Neural crest cell (in vitro differentiated cells): ENCODE results near the gene HOXB13. TPM values are rescaled to one million over a fixed set of nuclear protein-coding genes. Genes with fewer than 3 reads are reported as not detected.

ENCODE experiments used
- DNase-seq: peaks from one replicate; pipeline ENCODE4 v3.0.0; 2021; ENCODE audit warnings: low read depth, mixed read lengths, low spot score
- H3K27ac Mint-ChIP-seq: one replicate; pipeline ENCODE4 v1.8.0; 2021; ENCODE audit warnings: mild to moderate bottlenecking, mixed read lengths; ENCODE audit not compliant: unreplicated experiment
- H3K27me3 Mint-ChIP-seq: 2 replicates; pipeline ENCODE4 v1.8.0; 2021; ENCODE audit warnings: low read depth, mild to moderate bottlenecking, mixed read lengths
- H3K36me3 Mint-ChIP-seq: 2 replicates; pipeline ENCODE4 v1.8.0; 2021; ENCODE audit warnings: low read depth, mild to moderate bottlenecking, mixed read lengths
- H3K4me1 Mint-ChIP-seq: 2 replicates; pipeline ENCODE4 v1.8.0; 2021; ENCODE audit warnings: mixed read lengths
- H3K4me3 Mint-ChIP-seq: one replicate; pipeline ENCODE4 v1.8.0; 2021; ENCODE audit warnings: mild to moderate bottlenecking, mixed read lengths
- H3K9me3 Mint-ChIP-seq: 2 replicates; pipeline ENCODE4 v1.8.0; 2021; ENCODE audit warnings: mixed read lengths
- CTCF ChIP-seq: fragments of 200-600 bp; sonication (generic); conservative IDR thresholded peaks from 2 replicates; pipeline ENCODE4 v1.5.0; 2021; ENCODE audit warnings: antibody characterized with exemption, mild to moderate bottlenecking
- total RNA-seq: library from RNA; stranded (reverse); gene quantifications from 2 replicates; pipeline ENCODE4 v1.2.1, GENCODE V29; 2021

The HOXB13 gene
- total RNA-seq, 1 donor from 2014 or later: not detected

- H3K36me3 Mint-ChIP-seq: no peaks in the 10 kb centered on the region
- no peak for DNase-seq
- H3K4me1 Mint-ChIP-seq: peaks cover 4% of the 10 kb centered on the region
- no peak overlapping the region for H3K4me3 Mint-ChIP-seq
- no peak for TF ChIP-seq CTCF
- H3K27ac Mint-ChIP-seq: no peak overlapping the region
- H3K27me3 Mint-ChIP-seq: peaks cover 100% of the 10 kb centered on the region
- H3K9me3 Mint-ChIP-seq: no peaks in the 10 kb centered on the region
Observed at GRCh38 chr17:48738424-48738802, 9.9 kb upstream of the HOXB13 start.

- H3K27ac Mint-ChIP-seq: no peak overlapping the region
- H3K27me3 Mint-ChIP-seq: peaks cover 99% of the 10 kb centered on the region
- TF ChIP-seq CTCF: no peak
- no peaks in the 10 kb centered on the region for H3K36me3 Mint-ChIP-seq
- DNase-seq: no peak
- H3K9me3 Mint-ChIP-seq: no peaks in the 10 kb centered on the region
- no peak overlapping the region for H3K4me3 Mint-ChIP-seq
- H3K4me1 Mint-ChIP-seq: peaks cover 5% of the 10 kb centered on the region
Observed at GRCh38 chr17:48737330-48738043, 8.9 kb upstream of the HOXB13 start.

- Mint-ChIP-seq H3K9me3 (no peaks in the 10 kb centered on the region), H3K4me3 (no peak overlapping the region), H3K36me3 (no peaks in the 10 kb centered on the region), H3K27me3 (peaks cover 99% of the 10 kb centered on the region), H3K27ac (no peak overlapping the region), H3K4me1 (peaks cover 5% of the 10 kb centered on the region)
- TF ChIP-seq CTCF: no peak
- no peak for DNase-seq
Observed at GRCh38 chr17:48735062-48735351, 6.5 kb upstream of the HOXB13 start.

GRCh38 chr17:48734333-48735061 is 5.9 kb upstream of the HOXB13 start:
- Mint-ChIP-seq H3K9me3 (no peaks in the 10 kb centered on the region), H3K27me3 (peaks cover 99% of the 10 kb centered on the region), H3K4me1 (peaks cover 5% of the 10 kb centered on the region), H3K27ac (no peak overlapping the region), H3K36me3 (no peaks in the 10 kb centered on the region), H3K4me3 (no peak overlapping the region)
- TF ChIP-seq CTCF: no peak
- no peak for DNase-seq

GRCh38 chr17:48733632-48734328 is 5.2 kb upstream of the HOXB13 start:
- TF ChIP-seq CTCF: no peak
- H3K9me3 Mint-ChIP-seq: no peaks in the 10 kb centered on the region
- H3K36me3 Mint-ChIP-seq: no peaks in the 10 kb centered on the region
- H3K4me1 Mint-ChIP-seq: peaks cover 7% of the 10 kb centered on the region
- no peak overlapping the region for H3K27ac Mint-ChIP-seq
- no peak for DNase-seq
- no peak overlapping the region for H3K4me3 Mint-ChIP-seq
- peaks cover 99% of the 10 kb centered on the region for H3K27me3 Mint-ChIP-seq
